Peyer's patch (tissue), 4 donors: ENCODE results near the gene TOP3B. TPM values are rescaled to one million over a fixed set of nuclear protein-coding genes. Genes with fewer than 3 reads are reported as not detected.

ENCODE experiments used
- DNase-seq, 3 donors: peaks; one replicate each; pipeline ENCODE4 v3.0.0-alpha.2; 2017 to 2019
- H3K27ac ChIP-seq, 4 donors: fragments of 200-600 bp; sonication (generic); one replicate each; pipeline ENCODE4 v1.5.1; 2016 to 2019
- H3K27me3 ChIP-seq, 2 donors: fragments of 200-600 bp; sonication (generic); one replicate each; pipeline ENCODE4 v1.5.1; 2019
- H3K36me3 ChIP-seq, 3 donors: fragments of 200-600 bp; sonication (generic); one replicate each; pipeline ENCODE4 v1.5.1; 2016 to 2019
- H3K4me1 ChIP-seq, 4 donors: fragments of 200-600 bp; sonication (generic); one replicate each; pipeline ENCODE4 v1.5.1; 2016 to 2019
- H3K4me3 ChIP-seq, 4 donors: fragments of 200-600 bp; sonication (generic); 1 replicate in 3 of 4; 2 replicates in 1 of 4; pipeline ENCODE4 v1.5.1; 2016 to 2019; ENCODE audit warnings: mild to moderate bottlenecking in 1 of 4
- H3K9me3 ChIP-seq, 4 donors: fragments of 200-600 bp; sonication (generic); one replicate each; pipeline ENCODE4 v1.5.1; 2016 to 2019; ENCODE audit warnings: mild to moderate bottlenecking in 1 of 4
- POLR2A ChIP-seq, 2 donors: fragments of 450-650 bp; IDR thresholded peaks; one replicate each; pipeline ENCODE4 v1.5.1; 2017; ENCODE audit warnings: antibody characterized with exemption in 2 of 2, mild to moderate bottlenecking in 2 of 2, moderate library complexity in 2 of 2
- total RNA-seq, 4 donors: library from RNA; depleted of rRNA; stranded (reverse); fragments of >200 nt; gene quantifications; one replicate each; pipeline ENCODE4 v1.1.0, GENCODE V29; 2016
- TF ChIP-seq, protein P1 (sequence below), 6 experiments: fragments of 450-650 bp in 4 of 6; fragments of 200-600 bp in 2 of 6; sonication (generic) in 1 of 6; IDR thresholded peaks; one replicate each; pipeline ENCODE4 v1.5.1; 2017 to 2019; ENCODE audit warnings: antibody characterized with exemption in 6 of 6, mild to moderate bottlenecking in 3 of 6, moderate library complexity in 1 of 6

TOP3B gene
- total RNA-seq, 4 donors from 2014 or later: 53.6 to 91.6 (median 80.2) TPM

DNA sequence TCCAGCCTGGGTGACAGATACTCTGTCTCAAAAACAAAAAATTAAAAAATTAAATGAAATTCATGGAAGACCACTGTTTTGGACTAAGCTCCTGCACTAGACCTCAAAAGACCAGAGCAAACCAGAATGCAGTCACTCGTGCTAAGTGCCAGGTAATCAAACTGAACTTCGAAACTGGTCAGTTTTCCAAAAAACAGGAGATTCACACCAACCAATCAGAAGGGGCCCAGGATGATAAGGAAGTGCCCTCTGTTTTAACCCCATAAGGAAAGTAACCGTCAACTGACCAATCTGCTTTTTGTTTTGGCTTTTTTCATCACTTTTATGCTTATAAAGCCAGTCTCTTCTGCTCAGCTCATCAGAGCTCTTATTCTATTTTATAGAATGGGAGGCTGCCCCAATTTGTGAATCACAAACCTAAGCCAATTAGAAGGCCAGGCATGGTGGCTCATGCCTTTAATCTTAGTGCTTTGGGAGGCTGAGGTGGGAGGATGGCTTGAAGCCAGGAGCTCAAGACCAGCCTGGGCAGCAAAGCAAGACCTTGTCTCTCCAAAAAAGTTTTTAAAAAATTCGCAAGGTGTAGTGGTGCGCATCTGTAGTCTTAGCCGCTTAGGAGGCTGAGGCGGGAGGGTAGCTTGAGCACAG lies 10.1 kb upstream of the TOP3B start:
- H3K27ac ChIP-seq: no peak overlapping the region
- H3K36me3 ChIP-seq: no peaks in the 10 kb centered on the region
- no peaks in the 10 kb centered on the region for H3K4me1 ChIP-seq
- no peak overlapping the region for H3K4me3 ChIP-seq
- DNase-seq: no peak
- no peaks in the 10 kb centered on the region for H3K27me3 ChIP-seq
- H3K9me3 ChIP-seq: no peaks in the 10 kb centered on the region
- TF ChIP-seq, protein P1, sequence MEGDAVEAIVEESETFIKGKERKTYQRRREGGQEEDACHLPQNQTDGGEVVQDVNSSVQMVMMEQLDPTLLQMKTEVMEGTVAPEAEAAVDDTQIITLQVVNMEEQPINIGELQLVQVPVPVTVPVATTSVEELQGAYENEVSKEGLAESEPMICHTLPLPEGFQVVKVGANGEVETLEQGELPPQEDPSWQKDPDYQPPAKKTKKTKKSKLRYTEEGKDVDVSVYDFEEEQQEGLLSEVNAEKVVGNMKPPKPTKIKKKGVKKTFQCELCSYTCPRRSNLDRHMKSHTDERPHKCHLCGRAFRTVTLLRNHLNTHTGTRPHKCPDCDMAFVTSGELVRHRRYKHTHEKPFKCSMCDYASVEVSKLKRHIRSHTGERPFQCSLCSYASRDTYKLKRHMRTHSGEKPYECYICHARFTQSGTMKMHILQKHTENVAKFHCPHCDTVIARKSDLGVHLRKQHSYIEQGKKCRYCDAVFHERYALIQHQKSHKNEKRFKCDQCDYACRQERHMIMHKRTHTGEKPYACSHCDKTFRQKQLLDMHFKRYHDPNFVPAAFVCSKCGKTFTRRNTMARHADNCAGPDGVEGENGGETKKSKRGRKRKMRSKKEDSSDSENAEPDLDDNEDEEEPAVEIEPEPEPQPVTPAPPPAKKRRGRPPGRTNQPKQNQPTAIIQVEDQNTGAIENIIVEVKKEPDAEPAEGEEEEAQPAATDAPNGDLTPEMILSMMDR (IDR thresholded peaks at IDR 0.05): no peak
- TF ChIP-seq POLR2A (IDR thresholded peaks at IDR 0.05): no peak

- H3K4me3 ChIP-seq: no peak overlapping the region
- H3K4me1 ChIP-seq: no peaks in the 10 kb centered on the region
- H3K9me3 ChIP-seq: no peaks in the 10 kb centered on the region
- no peak for DNase-seq
- TF ChIP-seq, protein P1 (IDR thresholded peaks at IDR 0.05): no peak
- no peak for TF ChIP-seq POLR2A (IDR thresholded peaks at IDR 0.05)
- H3K27me3 ChIP-seq: no peaks in the 10 kb centered on the region
- no peaks in the 10 kb centered on the region for H3K36me3 ChIP-seq
- H3K27ac ChIP-seq: no peak overlapping the region
Measured at GRCh38 chr22:21991774-21992173, 9.2 kb upstream of the TOP3B start.

- Histone ChIP-seq H3K9me3 (no peaks in the 10 kb centered on the region), H3K36me3 (no peaks in the 10 kb centered on the region), H3K4me1 (no peaks in the 10 kb centered on the region), H3K27ac (no peak overlapping the region), H3K27me3 (no peaks in the 10 kb centered on the region), H3K4me3 (no peak overlapping the region)
- DNase-seq: no peak
- TF ChIP-seq, protein P1 (IDR thresholded peaks at IDR 0.05): no peak
- TF ChIP-seq POLR2A (IDR thresholded peaks at IDR 0.05): no peak
Measured at GRCh38 chr22:21991304-21991596, 8.7 kb upstream of the TOP3B start.

DNA sequence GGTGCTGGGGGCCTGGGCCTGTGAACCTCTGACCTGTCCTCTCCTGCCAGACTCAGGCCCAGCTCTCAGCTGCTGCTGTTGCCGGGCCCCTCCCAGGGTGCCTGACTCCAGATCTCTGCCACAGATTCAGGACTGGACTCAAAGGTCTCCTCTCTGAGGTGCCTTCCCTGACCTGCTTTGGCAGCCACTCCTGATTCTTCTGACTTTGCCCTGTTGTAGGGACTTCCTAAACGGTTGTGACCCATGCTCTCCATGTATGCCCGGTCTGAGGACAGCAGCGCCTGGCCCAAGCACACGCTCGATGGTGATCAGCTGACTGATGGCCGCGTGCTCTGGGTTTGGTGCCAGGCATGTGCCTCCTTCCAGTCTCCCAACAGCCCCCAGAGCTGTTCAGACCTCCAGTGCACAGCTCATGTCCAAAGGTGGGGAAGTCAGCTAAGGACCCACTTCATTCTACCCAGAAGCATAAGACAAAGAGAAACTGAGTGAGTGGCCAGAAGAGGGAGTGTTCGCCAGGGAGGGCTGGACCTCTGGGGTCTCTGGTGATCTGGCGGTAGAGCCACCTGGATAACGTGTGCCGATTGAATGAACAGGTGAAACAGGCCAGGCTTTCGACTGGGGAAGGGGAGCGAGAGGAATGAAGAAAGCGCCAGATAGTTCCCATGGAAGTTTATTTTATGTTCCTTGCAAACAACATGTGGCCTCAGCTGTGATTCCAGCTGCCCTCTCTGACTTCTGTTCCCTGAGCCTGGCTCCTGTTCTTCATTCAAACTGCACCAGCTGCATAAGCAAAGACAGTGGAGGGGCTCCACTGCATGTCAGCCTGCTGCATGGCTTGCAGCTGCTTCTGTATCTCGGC lies 8.1 kb upstream of the TOP3B start:
- TF ChIP-seq, protein P1 (IDR thresholded peaks at IDR 0.05): no peak
- TF ChIP-seq POLR2A (IDR thresholded peaks at IDR 0.05): no peak
- Histone ChIP-seq H3K27ac (no peak overlapping the region), H3K9me3 (no peaks in the 10 kb centered on the region), H3K4me3 (no peak overlapping the region), H3K4me1 (no peaks in the 10 kb centered on the region), H3K27me3 (no peaks in the 10 kb centered on the region), H3K36me3 (no peaks in the 10 kb centered on the region)
- no peak for DNase-seq

DNA sequence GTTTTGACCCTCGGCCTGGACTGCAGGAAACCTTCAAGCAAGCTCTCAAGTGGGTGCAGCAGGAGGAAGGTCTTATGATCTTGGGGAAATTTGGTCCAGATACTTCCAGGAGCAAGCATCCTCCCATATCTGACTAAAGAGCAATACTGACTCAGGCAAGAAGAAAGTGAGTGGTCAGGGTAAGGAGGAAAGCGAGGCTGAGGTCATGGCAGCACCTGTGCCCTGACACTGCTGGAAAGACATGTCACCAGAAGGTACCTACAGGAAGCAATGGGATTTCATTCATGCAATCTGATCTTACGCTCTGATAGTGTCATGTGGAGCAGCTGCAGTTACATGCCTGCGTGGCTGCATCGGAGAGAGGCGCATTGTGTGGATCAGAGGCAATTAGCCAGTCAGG lies 6.5 kb upstream of the TOP3B start:
- Histone ChIP-seq H3K27me3 (no peaks in the 10 kb centered on the region), H3K4me3 (no peak overlapping the region), H3K9me3 (no peaks in the 10 kb centered on the region), H3K4me1 (no peaks in the 10 kb centered on the region), H3K27ac (no peak overlapping the region), H3K36me3 (no peaks in the 10 kb centered on the region)
- no peak for DNase-seq
- no peak for TF ChIP-seq POLR2A (IDR thresholded peaks at IDR 0.05)
- TF ChIP-seq, protein P1 (IDR thresholded peaks at IDR 0.05): no peak
